ENCODE measurements around the gene PCP4.
A peak's percentile ranks its signal among the peaks of the same experiment; 100 is the strongest.

Gene PCP4

DNA sequence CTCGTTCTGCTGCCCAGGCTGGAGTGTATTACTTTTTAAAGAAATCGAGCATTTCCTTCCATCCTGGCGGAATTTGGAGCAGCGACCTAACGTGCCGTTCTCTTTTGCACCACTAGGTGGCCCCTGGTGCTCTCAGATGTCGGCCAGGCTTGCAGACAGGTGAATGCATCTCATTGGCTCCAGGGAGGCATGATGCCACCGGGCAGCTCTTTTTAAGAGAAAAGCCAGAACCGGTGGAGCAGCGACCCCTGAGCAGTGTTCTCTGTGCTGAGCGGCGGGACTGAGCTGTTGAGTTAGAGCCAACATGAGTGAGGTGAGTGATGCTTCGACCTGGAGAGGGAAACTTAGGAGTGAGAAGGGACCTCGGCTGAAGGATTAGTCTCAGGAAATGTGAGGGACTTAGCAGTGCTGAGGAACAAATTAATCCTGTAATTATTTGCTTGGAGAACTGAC is at the start of gene PCP4:
PCP4 (plus strand) TSS at position 241 of the 453 bp plus-strand sequence; CDS start at position 305, 64 bp downstream.
- DNase-seq: peak; percentile 79

DNA sequence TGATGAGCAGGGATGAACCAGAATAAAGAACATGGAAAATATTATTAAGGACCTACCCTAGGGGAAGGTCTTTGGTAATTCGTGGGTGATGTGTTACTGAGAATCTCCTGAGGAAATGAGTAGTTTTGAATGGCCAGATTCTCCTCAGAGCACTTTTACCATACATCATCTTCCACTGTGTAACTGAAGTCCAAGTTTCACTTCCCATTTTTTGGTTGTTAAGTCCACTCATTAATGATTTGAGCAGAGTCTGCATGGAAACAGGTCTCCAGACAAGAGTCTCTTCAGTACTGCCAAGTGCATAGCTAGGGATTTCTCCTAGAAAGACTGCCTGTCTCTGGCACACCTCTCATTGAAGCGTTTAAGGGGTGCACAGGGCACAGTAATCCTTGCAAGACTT is 48.7 kb upstream of the PCP4 start:
- no peak for DNase-seq

DNA sequence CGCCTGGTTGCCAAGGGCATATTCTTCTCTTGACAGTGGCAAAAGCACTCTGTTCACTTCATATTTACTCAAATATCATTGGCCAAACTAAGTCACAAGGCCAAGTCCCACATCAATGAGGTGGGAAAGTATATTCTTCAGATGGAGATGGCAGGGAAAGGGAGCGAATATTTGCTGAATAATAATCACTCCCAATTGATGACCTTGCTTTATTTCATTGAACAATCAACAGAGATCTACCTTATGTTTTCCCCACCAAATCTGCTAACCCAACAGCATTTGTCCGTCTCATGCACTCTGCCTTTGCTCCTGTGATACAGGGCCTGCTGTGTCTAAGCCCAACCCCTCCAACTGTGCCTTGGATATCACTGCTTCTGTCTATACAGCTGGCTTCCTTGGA is 45.2 kb upstream of the PCP4 start:
- DNase-seq: no peak

DNA sequence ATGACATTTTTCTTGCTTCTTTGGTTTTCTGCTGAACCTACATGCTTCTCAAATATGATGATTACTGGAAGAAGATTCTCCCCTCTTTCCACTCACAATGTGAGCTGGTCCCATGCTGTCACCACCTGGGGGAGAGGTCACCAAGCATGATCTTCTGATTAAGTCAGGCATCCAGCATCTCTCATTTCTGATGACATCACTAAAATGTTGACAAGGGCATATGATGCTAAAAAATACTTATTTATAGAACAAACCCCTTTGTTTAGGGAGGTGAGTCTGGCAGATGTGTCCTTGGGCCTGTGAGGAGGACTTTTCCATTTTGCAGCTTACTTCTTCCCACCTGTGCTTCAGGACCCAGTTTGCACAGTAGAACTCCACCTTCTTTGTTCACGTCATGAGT is 42.0 kb upstream of the PCP4 start:
- no peak for DNase-seq

DNA sequence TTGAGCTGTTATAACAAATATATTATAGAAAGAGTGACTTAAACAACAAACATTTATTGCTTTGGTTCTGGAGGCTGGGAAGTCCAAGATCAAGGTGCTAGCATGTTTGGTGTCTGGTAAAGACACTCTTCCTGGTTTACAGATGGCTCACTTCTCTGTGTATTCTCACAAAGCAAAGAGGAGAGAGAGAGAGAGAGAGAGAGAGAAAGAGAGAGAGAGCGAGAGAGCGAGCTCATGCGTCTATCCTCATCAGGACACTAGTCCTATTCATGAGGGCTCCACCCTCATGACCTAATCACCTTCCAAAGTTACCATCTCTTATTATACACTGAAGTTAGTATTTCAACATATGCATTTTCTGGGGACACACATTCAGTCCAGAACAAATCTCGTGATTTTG is 32.7 kb upstream of the PCP4 start:
- DNase-seq: no peak

DNA sequence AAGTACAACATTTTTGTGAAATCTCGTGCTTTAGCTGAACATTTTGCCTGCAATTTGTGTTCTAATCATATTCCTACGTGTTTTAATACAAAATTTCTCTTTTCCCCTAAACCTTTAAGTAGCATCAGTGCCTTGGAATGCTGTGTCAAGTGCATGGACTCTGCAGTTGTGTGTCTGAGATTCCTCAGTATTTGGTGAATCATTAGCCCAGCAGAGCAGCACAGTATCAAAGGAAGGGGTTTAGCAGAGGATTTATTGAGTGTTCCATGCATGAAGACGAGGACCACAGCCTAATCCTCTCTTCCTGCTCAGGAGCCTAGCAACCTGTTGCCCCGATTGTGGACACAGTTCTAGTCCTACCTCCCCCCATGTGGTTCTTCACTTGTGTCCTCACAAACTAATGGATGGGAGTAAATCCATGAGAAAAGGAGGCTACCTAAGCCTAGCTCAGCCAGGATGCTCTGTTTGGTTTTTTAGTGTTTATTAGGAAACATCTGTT is 29.3 kb upstream of the PCP4 start:
- DNase-seq: no peak

GRCh38 chr21:39840373-39841097 is 26.7 kb upstream of the PCP4 start:
- no peak for DNase-seq

- DNase-seq: no peak
Measured at GRCh38 chr21:39842741-39843459, 24.3 kb upstream of the PCP4 start.

DNA sequence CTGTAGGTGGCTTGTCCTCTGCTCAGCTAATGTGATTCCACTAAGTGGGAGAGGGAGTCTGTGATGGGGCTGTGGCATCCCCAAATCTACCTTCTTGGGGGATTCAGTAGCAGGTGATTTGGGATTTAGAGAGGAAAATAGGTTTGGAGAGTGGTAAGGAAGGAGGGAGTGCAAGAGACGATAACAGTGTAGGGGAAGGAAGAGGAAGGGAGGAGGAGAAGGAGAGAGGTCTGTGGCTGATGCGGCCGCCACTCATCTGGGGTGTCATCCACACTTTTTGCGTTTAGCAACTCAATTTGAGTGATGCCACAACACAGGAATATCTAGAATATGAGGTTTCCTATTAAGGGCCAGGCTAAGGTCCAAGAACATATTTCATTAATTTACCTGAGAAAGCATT is 23.8 kb upstream of the PCP4 start:
- no peak for DNase-seq

DNA sequence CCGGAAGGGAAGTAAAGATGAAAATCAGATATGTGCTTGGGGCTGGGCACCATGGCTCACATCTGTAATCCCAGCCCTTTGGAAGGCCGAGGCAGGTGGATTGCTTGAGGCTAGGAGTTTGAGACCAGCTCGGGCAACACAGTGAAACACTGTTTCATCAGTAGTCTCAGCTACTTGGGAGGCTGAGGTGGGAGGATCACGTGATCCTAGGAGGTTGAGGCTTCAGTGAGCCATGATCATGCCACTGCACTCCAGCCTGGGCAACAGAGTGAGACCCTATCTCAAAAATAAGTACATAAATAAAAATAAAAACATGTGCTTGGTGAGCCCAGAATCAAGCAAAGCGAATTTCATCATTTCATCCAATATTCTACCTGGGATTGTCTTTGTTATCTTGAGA is 23.3 kb upstream of the PCP4 start:
- no peak for DNase-seq

DNA sequence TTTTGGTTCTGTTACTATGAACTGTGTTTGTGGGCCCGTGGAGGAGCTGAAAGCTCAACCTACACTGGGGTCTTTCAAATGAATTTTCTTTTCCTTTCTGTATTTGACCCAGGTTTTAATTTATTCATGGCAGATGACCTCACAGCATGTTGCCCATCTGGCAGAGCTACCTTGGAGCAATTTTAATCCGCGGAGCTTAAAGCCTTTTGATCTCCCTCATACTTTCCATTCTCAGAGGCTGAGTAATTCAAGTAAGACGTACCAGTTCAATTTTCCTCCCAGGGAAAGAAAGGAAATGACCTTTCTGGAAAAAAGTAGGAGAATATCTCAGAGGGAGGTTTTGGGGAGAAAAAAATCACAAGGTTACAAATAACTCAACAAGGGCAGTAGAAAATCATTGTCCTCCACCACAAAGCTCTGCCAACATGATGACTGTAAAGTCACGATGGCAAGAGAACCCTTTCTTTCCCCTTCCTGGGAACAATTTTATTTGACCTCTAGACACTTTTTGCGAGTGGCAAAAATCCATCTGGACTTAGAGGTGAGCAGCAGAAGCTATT is 21.6 kb upstream of the PCP4 start:
- DNase-seq: no peak

- DNase-seq: no peak
Measured at GRCh38 chr21:39847877-39848276, 19.4 kb upstream of the PCP4 start.

DNA sequence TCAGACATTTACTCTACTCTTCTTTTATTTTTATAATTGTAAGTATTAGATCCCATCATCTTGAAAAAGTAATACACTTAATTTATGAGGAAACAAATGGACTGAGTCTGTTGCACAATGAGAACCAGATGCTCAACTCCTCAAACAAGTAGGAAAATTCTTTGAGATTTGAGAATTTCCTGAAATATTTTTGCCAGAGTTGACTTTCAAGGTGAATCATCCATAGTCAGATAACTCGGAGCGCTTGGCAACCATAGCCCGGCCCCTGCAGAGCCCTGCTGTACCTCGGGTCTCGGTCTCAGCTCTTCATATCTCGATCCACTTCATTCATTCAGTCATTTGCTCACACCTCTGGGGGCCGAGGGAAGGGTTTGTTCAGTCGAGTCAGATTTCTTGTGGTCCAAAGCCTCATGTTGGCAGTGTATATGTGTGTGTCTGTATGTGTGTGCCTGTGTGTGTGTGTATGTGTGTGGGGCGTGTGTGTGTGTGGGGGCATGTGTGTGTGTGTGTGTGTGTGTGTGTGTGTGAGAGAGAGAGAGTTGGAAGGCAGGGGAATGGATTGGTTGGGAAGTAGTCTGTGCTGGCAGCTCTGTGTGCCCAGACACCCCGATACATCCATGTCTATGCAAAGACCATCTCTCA is 18.1 kb upstream of the PCP4 start:
- no peak for DNase-seq

DNA sequence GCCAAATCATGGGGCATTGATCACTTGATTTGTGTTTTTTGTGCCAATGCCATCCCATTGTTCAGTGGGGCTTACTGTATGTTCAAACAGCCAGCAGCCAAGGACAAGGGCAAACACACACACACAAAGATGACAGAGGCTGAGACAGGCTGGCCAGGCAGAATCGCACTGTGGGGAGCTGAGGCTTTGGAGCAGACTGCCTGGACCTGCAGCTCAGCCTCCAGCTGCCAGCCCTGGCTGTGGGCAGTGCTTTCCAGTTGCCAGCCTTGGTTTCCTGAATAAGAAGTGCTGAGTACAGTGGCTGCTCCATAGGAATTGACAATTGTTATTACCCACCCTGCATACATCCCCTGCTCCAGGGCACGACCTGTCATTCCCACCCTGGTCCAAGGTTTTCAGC is 16.9 kb upstream of the PCP4 start:
- DNase-seq: no peak

GRCh38 chr21:39851002-39851618 is 16.1 kb upstream of the PCP4 start:
- DNase-seq: no peak

GRCh38 chr21:39852021-39852721 is 15.1 kb upstream of the PCP4 start:
- DNase-seq: no peak

GRCh38 chr21:39852726-39853500 is 14.3 kb upstream of the PCP4 start:
- DNase-seq: no peak

DNA sequence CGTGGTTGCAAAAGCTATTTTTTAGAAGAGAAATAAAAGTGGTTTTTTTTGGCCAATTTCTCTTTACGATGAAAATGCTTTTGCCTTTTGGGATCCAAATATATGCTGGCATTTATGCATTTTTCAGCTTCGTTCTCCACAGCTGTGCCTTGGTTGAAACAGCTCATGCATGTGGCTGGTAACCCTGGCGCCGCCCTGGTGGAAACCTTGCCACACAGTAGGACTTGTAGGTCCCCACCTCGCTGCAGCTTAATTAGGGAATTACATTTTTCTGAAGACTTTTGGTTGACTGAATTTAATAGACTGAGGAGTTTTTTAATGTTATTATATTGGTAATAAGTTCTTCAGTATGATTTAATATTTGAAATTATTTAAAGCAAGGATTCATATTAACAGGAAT is 12.7 kb upstream of the PCP4 start:
- no peak for DNase-seq

DNA sequence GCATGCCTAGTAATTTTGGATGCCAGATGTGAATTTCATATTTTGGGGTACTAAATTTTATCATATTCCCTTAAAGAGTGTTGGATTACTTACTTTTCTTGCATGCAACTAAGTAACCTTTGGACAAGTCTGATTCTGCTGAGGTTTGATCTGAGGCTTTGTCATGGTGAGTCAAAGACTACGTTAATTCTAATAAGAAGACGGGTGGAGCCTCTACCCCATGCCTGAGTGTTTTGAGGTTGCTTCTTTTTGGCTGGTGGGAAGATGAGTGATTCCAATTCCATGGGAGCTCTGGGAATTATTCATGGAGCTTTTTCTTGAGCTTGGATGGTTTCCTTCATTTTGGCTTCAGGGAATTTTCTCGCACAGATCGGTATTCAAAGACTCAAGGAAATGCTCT is 11.6 kb upstream of the PCP4 start:
- no peak for DNase-seq

DNA sequence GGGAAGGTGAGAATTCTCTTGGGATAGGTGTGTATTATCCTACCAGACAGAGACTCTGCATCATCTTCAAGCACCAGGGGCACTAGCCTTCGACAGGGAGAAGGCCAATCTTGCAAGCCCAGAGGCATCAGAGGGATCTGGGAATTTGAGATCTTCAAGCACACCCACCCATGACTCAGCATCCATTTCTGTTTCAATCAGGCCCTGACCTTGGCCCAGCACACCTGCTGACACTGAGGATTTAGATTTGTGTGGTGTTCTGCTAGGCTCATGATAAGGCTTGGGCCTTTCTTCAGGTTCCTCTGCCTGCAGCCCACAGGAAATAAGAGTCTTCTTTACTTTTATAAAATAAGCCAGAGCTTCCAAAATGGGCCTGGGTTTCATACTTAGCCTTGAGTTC is 6.6 kb upstream of the PCP4 start:
- DNase-seq: no peak

- peak; percentile 15 for DNase-seq
Measured at GRCh38 chr21:39863111-39863510, 4.1 kb upstream of the PCP4 start.

DNA sequence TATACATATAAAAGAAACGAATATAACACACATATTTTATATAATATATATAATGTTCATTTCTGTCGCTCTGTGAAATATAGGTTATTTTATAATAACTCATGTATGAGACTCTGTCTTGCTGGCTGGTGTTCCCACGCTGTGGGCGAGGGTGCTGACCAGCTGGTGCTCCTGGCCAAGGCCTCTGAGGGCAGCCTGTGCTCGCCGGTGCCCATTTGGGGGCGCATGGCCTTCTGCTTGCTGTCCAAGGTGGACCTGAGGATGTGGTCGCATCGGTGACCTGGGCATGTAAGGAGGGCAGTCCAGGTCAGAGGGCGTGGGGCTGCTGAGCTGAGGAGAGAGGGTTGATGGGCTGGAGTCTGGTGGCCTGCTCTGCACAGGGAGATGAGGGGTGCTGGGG is 1.1 kb upstream of the PCP4 start:
- no peak for DNase-seq

Data from NCI-H526 treated with DMSO at 0.1 percent for 48 hours (cell line).